PC-3 (cell line): ENCODE data around the gene FSTL4.

ENCODE experiments used
- CTCF ChIP-seq: fragments of 300-600 bp; sonication (generic); conservative IDR thresholded peaks from 2 replicates; pipeline ENCODE4 v1.5.1; 2017; ENCODE audit warnings: antibody characterized with exemption, low read depth, mild to moderate bottlenecking, low read length
- EZH2 ChIP-seq: fragments of 300-600 bp; sonication (generic); IDR thresholded peaks from one replicate; pipeline ENCODE4 v1.6.1; 2017; ENCODE audit warnings: antibody characterized with exemption, mild to moderate bottlenecking, low read length; ENCODE audit not compliant: unreplicated experiment
- EZH2phosphoT487 ChIP-seq: fragments of 300-600 bp; sonication (generic); IDR thresholded peaks from 2 replicates; pipeline ENCODE4 v1.6.1; 2018; ENCODE audit warnings: mild to moderate bottlenecking, antibody characterized with exemption, low read length, borderline replicate concordance

- no peak for TF ChIP-seq EZH2phosphoT487
- no peak for TF ChIP-seq CTCF
- no peak for TF ChIP-seq EZH2
Observed at GRCh38 chr5:133219296-133219695, 393.0 kb downstream of the FSTL4 start.
